ENCODE results near the gene ARHGAP45. TPM values are rescaled to one million over a fixed set of nuclear protein-coding genes. Genes with fewer than 3 reads are reported as not detected.

ARHGAP45 gene
- total and polyA plus RNA-seq, 9 of the 15 experiments (the other 6 are each of a cell fraction or from before 2014, with no cell fraction given), result 0.08 to 22.1 (median 4.2) TPM

GRCh38 chr19:1028062-1028926 is 38.7 kb upstream of the ARHGAP45 start (continued):
- no peak for TF ChIP-seq DEAF1 (CRISPR knock-in tag; IDR thresholded peaks at IDR 0.05)
- peak in 1 of 3 experiments; percentile 90; a peak in 2 of 6 replicates for TF ChIP-seq ZBTB11 (CRISPR knock-in tag; IDR thresholded peaks at IDR 0.05)
- TF ChIP-seq XRCC3 (IDR thresholded peaks at IDR 0.05), result no peak
- TF ChIP-seq PTBP1 (IDR thresholded peaks at IDR 0.05; ENCODE audit: low read depth, low read length), result no peak
- no peak for TF ChIP-seq COPS2 (conservative IDR thresholded peaks at IDR 0.05)
- TF ChIP-seq MYC (IDR thresholded peaks at IDR 0.05; ENCODE audit: low read depth, low read length), result no peak
- no peak for TF ChIP-seq MYC (CRISPR knock-in tag; IDR thresholded peaks at IDR 0.05; ENCODE audit: borderline replicate concordance, low read depth)
- no peak for TF ChIP-seq HLTF (IDR thresholded peaks at IDR 0.05)
- TF ChIP-seq DPF2 (IDR thresholded peaks at IDR 0.05), result peak; percentile 27; the same call in 1 of the 2 replicates
- no peak for TF ChIP-seq ZNF592 (IDR thresholded peaks at IDR 0.05)
